ENCODE data around the gene DTX4. TPM values are rescaled to one million over a fixed set of nuclear protein-coding genes. Genes with fewer than 3 reads are reported as not detected.

DTX4 gene
- total RNA-seq, 4 donors from 2014 or later: 9.6 to 29.3 (median 17.5) TPM

- Histone ChIP-seq H3K36me3 (no peaks in the 10 kb centered on the region), H3K4me3 (replicated peaks in 1 of 3) (no peak overlapping the region), H3K27ac (no peak overlapping the region), H3K27me3 (no peaks in the 10 kb centered on the region), H3K4me1 (peaks cover 13 to 17% of the 10 kb centered on the region in 2 donors), H3K9me3 (no peaks in the 10 kb centered on the region)
- DNase-seq: no peak
- intact Hi-C loops (cut with DNase I): no loop called here
- TF ChIP-seq CTCF (IDR thresholded peaks at IDR 0.05): no peak
- no peak for TF ChIP-seq POLR2A (IDR thresholded peaks at IDR 0.05)
- WGBS, 2 donors: 92 to 94% methylated on average over 7 of the region's 7 CpGs
Measured at GRCh38 chr11:59176330-59176729, 4.4 kb downstream of the DTX4 start.

DNA sequence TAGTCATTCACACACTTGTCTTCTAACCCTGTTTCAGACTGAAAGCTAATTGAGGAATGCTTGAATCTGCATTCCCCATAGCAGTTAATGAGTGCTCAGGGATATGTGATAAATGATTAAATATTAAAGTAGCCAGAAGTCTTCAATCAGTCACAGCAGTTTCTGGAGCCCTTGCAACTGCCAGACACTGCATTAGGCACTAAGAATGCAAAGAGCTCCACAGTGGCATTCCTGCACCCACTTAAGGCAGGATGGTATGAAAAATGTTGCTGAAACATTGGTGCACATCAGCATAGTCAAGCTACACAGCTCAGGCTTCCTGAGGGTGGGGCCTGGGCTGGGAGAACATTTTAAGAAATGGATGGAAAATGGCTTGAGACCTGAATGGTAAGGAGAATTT, 6.5 kb downstream of the DTX4 start:
- H3K27ac ChIP-seq: no peak overlapping the region

DNA sequence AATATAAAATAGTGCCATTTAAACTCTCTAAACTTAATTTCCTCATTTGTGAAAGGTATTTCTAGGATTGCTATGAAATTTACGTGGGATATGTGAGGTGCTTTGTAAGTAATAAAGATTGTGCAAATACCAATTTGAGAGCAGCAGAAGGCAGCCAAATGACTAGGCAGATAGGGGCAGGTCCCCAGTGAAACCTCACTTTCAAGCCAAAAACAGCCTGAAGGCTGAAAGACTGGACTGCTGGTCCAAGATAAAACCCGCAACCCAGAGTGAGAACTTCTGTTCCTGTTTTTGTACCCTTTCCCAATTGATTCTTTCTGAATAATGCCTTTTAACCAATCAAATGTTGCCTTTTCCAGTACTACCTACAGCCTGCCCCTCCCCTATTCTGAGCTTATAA, 7.2 kb downstream of the DTX4 start:
- WGBS, 2 donors: 93 to 96% methylated on average over 2 of the region's 2 CpGs
- peaks cover 8 to 9% of the 10 kb centered on the region in 2 donors for H3K36me3 ChIP-seq
- no peaks in the 10 kb centered on the region for H3K27me3 ChIP-seq
- no peak overlapping the region for H3K4me3 ChIP-seq (replicated peaks in 1 of 3)
- intact Hi-C loops (cut with DNase I): no loop called here
- no peaks in the 10 kb centered on the region for H3K9me3 ChIP-seq
- DNase-seq: no peak
- TF ChIP-seq POLR2A (IDR thresholded peaks at IDR 0.05): no peak
- no peak for TF ChIP-seq CTCF (IDR thresholded peaks at IDR 0.05)
- H3K27ac ChIP-seq: no peak overlapping the region
- peaks cover 6 to 9% of the 10 kb centered on the region in 2 donors for H3K4me1 ChIP-seq

More for the DNA sequence above, 6.5 kb downstream of the DTX4 start:
- Histone ChIP-seq H3K4me3 (replicated peaks in 1 of 3) (no peak overlapping the region), H3K4me1 (peaks cover 13 to 16% of the 10 kb centered on the region in 2 donors), H3K9me3 (no peaks in the 10 kb centered on the region), H3K27me3 (no peaks in the 10 kb centered on the region), H3K36me3 (peaks cover 8 to 9% of the 10 kb centered on the region in 2 donors)
- TF ChIP-seq POLR2A (IDR thresholded peaks at IDR 0.05) (no peak), CTCF (IDR thresholded peaks at IDR 0.05) (no peak)
- intact Hi-C loops (cut with DNase I): no loop called here
- no peak for DNase-seq

DNA sequence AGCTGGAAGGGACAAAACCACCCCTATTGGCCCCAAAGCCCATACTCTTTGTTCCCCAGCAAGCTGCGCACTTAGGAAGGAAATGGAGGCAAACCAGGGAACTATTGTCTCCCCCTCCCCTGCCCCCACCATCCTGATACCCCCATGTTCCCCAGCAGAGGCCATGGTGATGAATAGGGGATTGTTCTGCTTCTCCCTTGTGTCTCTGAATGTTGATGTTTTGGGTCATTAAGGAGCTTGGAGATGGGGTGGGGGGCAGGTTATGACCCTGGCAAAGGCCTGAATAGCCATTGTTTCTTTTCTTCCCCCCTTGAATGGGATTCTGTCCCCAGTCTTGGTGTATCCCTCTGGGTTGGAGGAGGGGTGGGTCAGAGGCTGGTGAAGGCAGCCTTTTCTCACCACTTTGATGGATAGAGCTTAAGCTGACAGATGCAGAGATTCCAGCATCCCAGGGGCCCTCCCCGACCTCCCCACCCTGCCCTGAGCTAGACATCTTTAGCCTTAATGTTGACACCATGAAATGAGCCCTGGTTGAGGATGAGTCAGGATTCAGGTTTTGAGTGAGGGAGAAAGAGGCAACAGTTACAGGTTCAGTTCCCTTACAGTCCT, 8.3 kb downstream of the DTX4 start:
- intact Hi-C loops (cut with DNase I): no loop called here
- peaks cover 0 to under 1% of the 10 kb centered on the region in 2 donors for H3K4me1 ChIP-seq

More for the DNA sequence above, 8.3 kb downstream of the DTX4 start:
- H3K27ac ChIP-seq: no peak overlapping the region
- no peaks in the 10 kb centered on the region for H3K9me3 ChIP-seq
- no peak overlapping the region for H3K4me3 ChIP-seq (replicated peaks in 1 of 3)
- H3K36me3 ChIP-seq: peaks cover 8 to 9% of the 10 kb centered on the region in 2 donors
- H3K27me3 ChIP-seq: no peaks in the 10 kb centered on the region
- DNase-seq: no peak
- WGBS, 2 donors: 73 to 91% methylated on average over 2 of the region's 2 CpGs
- TF ChIP-seq CTCF (IDR thresholded peaks at IDR 0.05) (no peak), POLR2A (IDR thresholded peaks at IDR 0.05) (no peak)

Measured in thyroid gland (tissue), 4 donors.